Mucosa of rectum (tissue), 2 donors: ENCODE data around the gene PKP4.

Experiments used
- H3K27ac ChIP-seq, 2 donors: one replicate each; pipeline ENCODE4 v1.7.0; 2013; ENCODE audit warnings: inconsistent platforms in 2 of 2, low read depth in 2 of 2, low read length in 2 of 2
- H3K27me3 ChIP-seq, 2 donors: one replicate each; pipeline ENCODE4 v1.7.0; 2013; ENCODE audit warnings: low read length in 2 of 2; ENCODE audit not compliant: control insufficient read depth in 2 of 2, insufficient read depth in 2 of 2
- H3K36me3 ChIP-seq, 2 donors: one replicate each; pipeline ENCODE4 v1.7.0; 2013; ENCODE audit warnings: low read length in 2 of 2; ENCODE audit not compliant: control insufficient read depth in 2 of 2, insufficient read depth in 2 of 2
- H3K4me1 ChIP-seq, 2 donors: one replicate each; pipeline ENCODE4 v1.7.0; 2013; ENCODE audit warnings: low read length in 2 of 2, mild to moderate bottlenecking in 1 of 2; ENCODE audit not compliant: control insufficient read depth in 2 of 2, insufficient read depth in 2 of 2
- H3K4me3 ChIP-seq, 2 donors: one replicate each; pipeline ENCODE4 v1.7.0; 2013; ENCODE audit warnings: low read length in 2 of 2
- H3K9ac ChIP-seq, 2 donors: one replicate each; pipeline ENCODE4 v1.7.0; 2013; ENCODE audit warnings: low read length in 2 of 2, low read depth in 1 of 2, mild to moderate bottlenecking in 1 of 2
- H3K9me3 ChIP-seq, 2 donors: one replicate each; pipeline ENCODE4 v1.7.0; 2013; ENCODE audit warnings: low read length in 2 of 2; ENCODE audit not compliant: control insufficient read depth in 2 of 2
- donor health status: healthy.
- donor health status: Normal muscosa, but diverticular disease.

The PKP4 gene

DNA sequence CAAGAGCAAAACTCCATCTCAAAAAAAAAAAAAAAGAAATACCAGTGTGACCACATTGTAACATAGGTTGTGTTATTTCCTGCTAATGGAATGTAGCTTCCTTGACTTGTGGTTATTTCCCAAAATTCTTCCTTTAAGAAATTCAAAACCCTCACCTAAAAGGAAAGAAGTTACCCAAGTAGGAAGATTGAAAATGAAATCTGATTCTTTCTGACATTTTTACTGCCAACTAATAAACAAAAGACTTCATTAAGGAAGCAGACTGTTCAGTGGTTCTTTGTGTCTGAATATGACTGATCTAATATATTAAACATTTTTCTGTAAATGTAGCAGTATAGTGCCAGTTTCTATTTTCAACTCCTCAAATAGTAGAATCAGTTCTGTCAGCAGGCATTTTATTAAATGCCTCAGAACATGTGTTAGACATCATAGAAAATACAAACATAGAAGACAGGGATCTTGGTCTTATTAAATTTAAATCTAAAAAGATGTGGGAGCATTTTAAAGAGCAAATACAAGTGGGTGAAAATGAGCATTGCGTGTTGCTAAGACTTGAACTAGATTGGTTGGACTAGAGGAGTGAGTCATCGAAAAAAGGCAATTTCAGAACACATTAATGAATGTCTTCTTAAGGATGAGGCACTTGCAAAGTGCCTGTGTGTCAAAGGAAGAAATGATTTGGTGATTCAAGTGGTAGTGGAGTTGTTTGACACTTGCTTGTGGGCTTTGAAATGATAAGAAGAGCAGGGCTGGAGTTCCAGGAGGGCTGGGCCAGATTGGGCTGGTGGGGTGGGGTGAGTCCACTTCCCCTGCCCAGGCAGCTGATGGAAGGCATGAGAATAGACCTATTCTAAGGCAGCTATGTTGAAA is 53.4 kb downstream of the PKP4 start:
- Histone ChIP-seq H3K27ac (no peak overlapping the region), H3K9me3 (no peaks in the 10 kb centered on the region), H3K4me3 (no peak overlapping the region), H3K27me3 (no peaks in the 10 kb centered on the region), H3K36me3 (no peaks in the 10 kb centered on the region), H3K9ac (no peak overlapping the region), H3K4me1 (no peaks in the 10 kb centered on the region)

DNA sequence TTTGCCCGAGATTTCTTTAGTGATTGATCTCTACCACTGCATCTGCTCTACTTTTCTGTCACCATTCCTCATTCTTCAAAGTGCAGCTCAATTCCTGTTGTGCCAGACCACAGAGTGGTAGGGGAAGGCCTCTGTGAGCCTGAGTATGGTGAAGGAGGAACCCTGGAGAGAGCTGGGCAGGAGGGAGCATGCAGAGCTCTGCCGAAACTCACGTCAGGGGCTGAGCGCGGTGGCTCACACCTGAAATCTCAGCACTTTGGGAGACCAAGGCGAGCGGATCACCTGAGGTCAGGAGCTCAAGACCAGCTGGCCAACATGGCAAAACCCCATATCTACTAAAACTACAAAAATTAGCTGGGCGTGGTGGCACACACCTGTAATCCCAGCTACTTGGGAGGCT is 54.1 kb downstream of the PKP4 start:
- no peak overlapping the region for H3K27ac ChIP-seq
- no peaks in the 10 kb centered on the region for H3K36me3 ChIP-seq
- no peaks in the 10 kb centered on the region for H3K27me3 ChIP-seq
- H3K9me3 ChIP-seq = no peaks in the 10 kb centered on the region
- H3K9ac ChIP-seq = no peak overlapping the region
- H3K4me3 ChIP-seq = no peak overlapping the region
- no peaks in the 10 kb centered on the region for H3K4me1 ChIP-seq

DNA sequence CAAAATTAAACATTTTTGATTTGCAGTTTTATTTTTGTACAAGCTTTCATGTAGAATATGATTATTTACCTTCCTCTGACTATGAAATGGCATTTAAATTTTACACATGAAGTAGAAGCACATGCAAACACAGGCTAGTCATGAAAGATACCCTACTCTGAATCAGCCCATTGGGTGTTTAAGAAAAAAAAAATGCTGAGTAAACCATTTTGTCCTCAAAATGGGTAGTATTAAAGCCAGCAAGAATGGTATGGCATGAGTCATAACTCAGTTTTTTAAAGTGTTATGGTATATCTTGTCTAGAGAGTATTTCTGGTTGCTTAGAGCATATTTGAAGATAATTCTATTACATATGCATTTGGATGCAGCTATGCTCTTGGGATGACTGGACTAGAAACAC is 55.0 kb downstream of the PKP4 start:
- H3K27ac ChIP-seq = no peak overlapping the region
- H3K36me3 ChIP-seq = no peaks in the 10 kb centered on the region

DNA sequence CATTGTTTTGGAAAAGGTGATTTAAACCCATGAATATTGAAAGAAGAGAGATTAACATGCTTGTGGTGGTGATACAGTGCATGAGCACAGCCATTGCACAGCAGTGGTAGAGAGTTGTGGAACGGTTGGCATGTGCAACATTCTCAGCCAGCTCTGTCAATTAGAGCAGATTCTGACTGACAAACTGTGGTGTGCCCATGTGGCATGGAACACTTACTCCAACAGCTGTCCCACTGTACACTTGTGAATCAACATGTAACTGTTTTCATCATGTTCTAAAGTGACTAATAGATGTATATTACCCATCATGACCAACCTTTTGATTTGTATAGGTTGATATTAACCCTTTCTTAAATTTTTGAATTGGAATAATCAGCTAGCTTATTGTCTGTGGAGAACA is 55.6 kb downstream of the PKP4 start:
- Histone ChIP-seq H3K36me3 (no peaks in the 10 kb centered on the region), H3K27me3 (no peaks in the 10 kb centered on the region), H3K9me3 (no peaks in the 10 kb centered on the region), H3K27ac (no peak overlapping the region), H3K4me1 (no peaks in the 10 kb centered on the region), H3K4me3 (no peak overlapping the region), H3K9ac (no peak overlapping the region)

More for the DNA sequence above, 55.0 kb downstream of the PKP4 start:
- Histone ChIP-seq H3K4me1 (no peaks in the 10 kb centered on the region), H3K27me3 (no peaks in the 10 kb centered on the region), H3K4me3 (no peak overlapping the region), H3K9me3 (no peaks in the 10 kb centered on the region), H3K9ac (no peak overlapping the region)

DNA sequence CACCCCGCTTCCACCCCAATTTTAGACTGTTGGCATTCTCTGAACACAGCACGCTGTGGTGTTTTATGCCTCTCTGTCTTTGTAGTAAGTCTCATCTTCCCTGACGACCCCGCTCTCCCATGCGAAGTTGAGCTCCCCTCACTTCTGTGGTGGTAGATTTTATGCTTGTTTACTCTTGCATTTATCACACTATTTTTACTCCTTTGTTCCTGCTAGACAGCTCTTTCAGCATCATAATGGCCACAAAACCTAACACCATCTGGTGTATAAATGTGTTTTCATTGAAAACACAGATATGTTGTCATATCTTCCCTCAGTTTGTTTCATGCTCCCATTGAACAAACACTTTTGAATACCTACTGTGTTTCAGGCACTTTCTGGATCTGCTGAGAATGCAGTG is 57.1 kb downstream of the PKP4 start:
- Histone ChIP-seq H3K9me3 (no peaks in the 10 kb centered on the region), H3K27me3 (no peaks in the 10 kb centered on the region), H3K4me1 (no peaks in the 10 kb centered on the region), H3K4me3 (no peak overlapping the region), H3K36me3 (no peaks in the 10 kb centered on the region), H3K9ac (no peak overlapping the region), H3K27ac (no peak overlapping the region)

DNA sequence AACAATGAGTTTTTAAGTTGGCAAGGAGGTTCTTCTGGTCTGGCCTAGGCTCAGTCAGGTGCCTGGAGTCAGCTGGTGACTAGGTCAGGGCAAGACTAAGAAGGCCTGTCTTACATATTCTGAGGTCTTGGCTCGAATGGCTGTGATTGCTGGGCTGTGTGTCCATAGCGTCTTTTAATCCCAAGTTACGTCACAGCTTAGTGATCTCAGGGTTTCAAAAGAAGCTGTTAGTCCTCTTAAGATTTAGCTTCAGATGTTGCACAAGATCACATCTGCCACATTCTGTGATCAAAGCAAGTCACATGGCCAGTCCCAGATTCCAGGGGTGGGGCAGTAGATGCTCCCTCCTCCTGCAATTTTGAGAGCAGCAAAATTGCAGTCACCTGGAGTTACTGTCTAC is 61.3 kb downstream of the PKP4 start:
- Histone ChIP-seq H3K36me3 (no peaks in the 10 kb centered on the region), H3K4me1 (no peaks in the 10 kb centered on the region), H3K4me3 (no peak overlapping the region), H3K9me3 (no peaks in the 10 kb centered on the region), H3K27me3 (no peaks in the 10 kb centered on the region), H3K27ac (no peak overlapping the region), H3K9ac (no peak overlapping the region)

DNA sequence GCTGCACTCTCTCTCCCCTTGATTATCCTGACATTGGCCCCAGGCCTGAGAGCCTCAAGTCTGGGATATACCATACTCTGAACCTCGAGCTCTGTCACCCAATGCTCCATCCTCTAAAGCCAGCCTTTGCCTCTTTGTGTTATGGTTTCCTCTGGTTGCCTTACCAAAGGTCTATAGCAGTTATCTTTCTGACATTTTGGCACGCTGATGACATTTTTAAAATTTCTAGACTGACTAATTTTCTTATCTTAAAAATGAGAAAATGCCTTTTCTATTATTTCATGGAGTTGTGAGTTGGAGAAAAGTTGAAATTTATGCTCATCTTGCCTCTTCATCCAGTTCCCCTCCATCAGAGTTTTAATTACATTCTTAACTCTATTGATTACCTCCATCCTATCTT is 62.7 kb downstream of the PKP4 start:
- Histone ChIP-seq H3K4me1 (no peaks in the 10 kb centered on the region), H3K9me3 (no peaks in the 10 kb centered on the region), H3K36me3 (no peaks in the 10 kb centered on the region), H3K9ac (no peak overlapping the region), H3K4me3 (no peak overlapping the region), H3K27me3 (no peaks in the 10 kb centered on the region), H3K27ac (no peak overlapping the region)

DNA sequence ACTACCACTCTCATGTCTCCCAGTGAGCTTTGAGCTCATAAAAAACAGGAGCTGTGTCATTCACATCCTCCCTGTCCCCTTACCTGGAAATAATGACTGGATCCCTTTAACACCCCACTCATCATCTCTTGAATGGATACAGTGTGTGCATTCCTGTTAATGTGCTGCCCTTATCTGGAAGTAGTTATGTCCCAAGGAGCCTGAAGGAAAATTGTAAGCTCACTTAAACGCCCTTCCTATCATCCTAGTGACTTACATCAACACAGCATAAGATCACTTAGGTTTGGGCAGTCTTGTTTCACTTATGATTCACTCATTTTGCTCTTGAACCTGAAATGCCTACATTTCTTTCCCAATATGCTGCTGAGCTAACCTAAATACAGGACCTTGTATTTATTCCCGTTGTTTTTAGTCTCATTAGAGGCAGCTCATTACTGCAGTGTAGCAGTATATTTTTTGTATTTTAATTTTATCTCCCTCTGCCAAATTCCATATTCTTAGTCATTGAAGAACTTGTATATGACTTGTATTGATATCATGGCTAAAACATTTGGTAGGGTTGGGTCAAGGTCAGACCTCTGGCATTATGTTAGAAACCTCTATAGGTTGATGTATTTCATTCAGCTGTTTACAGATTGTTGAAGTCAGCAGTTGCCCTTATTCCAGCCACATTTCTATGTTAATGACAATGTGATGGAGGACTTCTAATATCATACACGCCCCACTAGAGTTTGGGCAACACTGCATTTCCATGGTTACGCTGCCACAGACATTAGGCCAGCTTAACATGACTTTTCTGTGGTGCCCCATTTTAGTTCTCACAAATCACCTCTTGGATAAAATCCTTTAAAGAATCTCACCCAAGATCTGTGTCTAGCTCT is 72.9 kb downstream of the PKP4 start:
- no peak overlapping the region for H3K27ac ChIP-seq
- no peaks in the 10 kb centered on the region for H3K4me1 ChIP-seq
- H3K9ac ChIP-seq = no peak overlapping the region
- H3K36me3 ChIP-seq = no peaks in the 10 kb centered on the region
- H3K9me3 ChIP-seq = no peaks in the 10 kb centered on the region
- no peaks in the 10 kb centered on the region for H3K27me3 ChIP-seq
- no peak overlapping the region for H3K4me3 ChIP-seq

DNA sequence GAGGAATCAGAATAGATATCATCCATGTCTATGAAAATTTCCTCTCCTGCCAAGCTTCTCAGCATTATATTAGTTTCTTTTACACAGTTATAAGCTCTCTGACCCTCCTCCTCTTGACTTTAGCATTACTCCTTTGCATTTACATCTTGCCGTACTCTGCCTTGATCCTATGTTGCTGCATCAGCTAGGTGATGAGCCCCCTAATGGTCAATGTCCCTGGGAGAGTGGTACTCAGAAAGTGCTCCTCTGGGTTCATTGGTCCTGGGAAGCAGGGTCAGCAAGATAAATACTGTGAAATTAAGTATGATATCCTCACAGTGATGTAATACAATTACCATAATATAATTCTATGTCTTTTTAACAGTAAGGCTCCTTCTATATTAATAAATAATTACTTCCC is 74.1 kb downstream of the PKP4 start:
- H3K9ac ChIP-seq = no peak overlapping the region
- H3K27me3 ChIP-seq = no peaks in the 10 kb centered on the region
- H3K4me3 ChIP-seq = no peak overlapping the region
- H3K4me1 ChIP-seq = no peaks in the 10 kb centered on the region
- H3K9me3 ChIP-seq = no peaks in the 10 kb centered on the region
- no peaks in the 10 kb centered on the region for H3K36me3 ChIP-seq
- no peak overlapping the region for H3K27ac ChIP-seq

DNA sequence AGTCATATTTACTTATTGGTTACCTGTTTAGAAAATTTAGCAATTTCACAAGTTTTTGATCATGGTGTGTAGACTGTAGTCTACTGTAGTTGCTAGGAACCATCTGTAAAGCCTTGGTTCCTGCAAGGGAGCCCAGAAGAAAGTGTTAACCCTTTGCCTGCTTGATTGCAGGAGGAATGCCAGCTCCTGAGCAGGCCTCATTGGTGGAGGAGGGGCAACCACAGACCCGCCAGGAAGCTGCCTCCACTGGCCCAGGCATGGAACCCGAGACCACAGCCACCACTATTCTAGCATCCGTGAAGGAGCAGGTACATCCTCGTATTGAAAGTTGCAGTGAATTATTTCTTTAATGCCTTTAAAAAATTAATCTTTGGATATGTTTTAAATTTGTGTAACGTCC is 76.3 kb downstream of the PKP4 start:
- Histone ChIP-seq H3K36me3 (no peaks in the 10 kb centered on the region), H3K4me3 (no peak overlapping the region), H3K4me1 (no peaks in the 10 kb centered on the region), H3K27me3 (no peaks in the 10 kb centered on the region), H3K9me3 (no peaks in the 10 kb centered on the region), H3K9ac (no peak overlapping the region), H3K27ac (no peak overlapping the region)
